HG02610 (cell line): ENCODE measurements around the gene RNF212.
"Not testable (repeated sequence)": the region's sequence is repeated elsewhere in the genome, so short reads cannot be mapped to it uniquely, and the experiment has no call there.

ENCODE experiments used
- ATAC-seq: cut with Tn5 transposase; IDR thresholded peaks from one replicate; pipeline ENCODE4 v1.9.1; 2021; ENCODE audit warnings: mild to moderate bottlenecking, moderate library complexity; ENCODE audit not compliant: unreplicated experiment

RNF212 gene

DNA sequence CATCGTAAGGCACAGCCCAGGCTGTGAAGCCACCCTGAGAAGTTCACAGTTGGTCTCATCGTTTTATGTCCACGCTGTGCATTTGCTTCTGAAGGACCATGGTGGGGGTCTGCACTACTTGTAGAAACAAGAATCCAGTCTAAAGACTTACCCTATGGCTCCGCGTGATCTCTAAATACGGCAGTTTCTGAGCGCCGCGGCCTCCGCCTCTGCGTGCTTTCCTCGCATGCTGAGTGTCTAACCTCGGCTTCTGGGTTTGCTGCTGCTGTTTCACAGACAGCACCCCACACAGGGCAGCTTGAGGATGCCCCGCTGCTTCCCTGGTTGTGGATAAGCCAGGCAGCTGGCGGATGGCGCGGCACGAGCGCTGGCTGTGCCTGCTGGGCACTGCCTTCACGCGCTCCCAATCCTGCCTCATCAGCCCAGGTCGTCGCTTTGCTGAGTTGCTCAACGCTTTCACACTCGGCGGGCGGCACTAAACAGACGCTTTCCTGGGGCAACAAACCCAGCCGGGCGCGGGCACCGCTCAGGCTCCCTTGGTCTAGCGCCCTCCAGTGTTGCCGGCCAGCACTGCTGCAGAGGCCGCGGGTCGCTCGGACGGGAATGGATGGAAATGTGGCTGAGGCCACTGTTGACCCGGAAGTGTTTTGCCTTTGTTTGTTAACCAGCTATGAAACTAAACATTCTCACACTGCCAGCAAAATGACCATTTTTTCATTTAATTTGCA is 62.7 kb downstream of the RNF212 start:
- ATAC-seq: no peak

- ATAC-seq: no peak
These were observed 63.8 kb downstream of the RNF212 start for GRCh38 chr4:1049591-1049905.

DNA sequence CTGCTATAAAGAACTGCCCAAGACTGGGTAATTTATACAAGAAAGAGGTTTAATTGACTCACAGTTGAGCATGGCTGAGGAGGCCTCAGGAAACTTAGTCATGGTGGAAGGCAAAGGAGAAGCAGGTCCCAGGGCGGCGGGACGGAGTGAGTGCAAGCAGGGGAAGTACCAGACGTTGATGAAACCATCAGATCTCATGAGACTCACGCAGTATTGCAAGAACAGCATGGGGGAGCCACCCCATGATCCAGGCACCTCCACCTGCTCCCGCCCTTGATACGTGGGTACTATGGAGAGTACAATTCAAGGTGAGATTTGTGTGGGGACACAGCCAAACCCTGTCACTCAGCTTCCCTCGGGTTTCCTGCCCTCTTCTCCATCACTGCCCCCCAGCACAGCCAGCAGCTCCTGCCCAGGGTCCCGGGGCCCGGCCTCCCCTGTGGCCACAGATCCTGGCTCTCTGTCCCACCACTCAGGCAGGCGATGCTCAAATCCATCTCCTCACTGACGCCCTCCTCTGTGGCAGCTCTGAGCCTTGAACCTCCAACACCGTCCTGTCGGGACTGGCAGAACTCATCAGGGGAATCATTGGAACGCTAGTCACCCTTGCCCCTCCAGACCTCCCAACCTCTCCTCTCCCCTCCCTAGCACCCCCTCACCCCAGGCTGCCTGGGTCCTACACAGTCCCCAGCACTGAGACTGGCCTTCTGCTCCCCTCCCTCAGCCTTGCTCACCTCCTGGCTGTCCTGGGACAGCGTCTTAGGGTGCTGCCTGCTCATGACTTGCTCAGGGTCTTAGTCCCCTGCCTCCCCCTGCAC is 64.4 kb downstream of the RNF212 start:
- no peak for ATAC-seq

DNA sequence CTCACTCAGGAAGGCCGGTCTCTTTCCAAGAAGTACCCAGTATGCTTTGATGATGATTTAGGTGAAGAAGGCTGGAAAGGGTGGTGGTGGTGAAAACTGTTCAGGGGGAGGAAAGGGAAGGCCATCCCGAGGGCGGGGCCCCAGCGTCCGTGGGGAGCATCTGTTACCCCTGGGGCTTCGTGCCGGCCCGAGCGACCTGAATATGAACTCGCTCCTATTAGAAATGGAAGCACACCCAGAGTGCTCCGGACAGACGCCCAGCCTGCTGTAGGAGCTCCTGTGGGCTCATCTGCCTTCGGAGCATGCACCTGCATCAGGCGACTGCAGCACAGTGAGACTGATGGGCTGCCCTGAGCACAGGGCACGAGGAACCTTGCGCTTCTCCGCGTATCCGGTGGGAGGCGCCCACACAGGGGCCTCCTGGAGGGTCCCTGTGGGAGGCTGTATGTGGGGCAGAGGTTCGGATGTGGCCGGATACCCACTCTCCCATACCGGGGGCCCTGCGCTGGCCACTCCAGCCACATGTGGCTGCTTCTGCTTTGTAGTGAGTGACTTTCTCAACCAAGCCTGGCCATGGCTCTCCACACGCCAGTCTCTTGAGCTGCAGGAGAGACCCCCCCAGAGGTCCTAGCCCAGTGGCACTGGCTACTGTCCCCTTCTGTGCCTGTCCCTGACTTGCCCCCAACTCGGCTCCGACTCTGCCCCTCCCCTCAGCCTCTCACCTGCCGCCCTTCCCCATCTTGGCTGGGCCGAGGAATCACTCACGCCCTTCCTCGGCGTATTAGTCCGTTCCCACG is 65.2 kb downstream of the RNF212 start:
- ATAC-seq: no peak

GRCh38 chr4:1047106-1047975 is 66.0 kb downstream of the RNF212 start:
- ATAC-seq: no peak

GRCh38 chr4:1046581-1047011 is 66.8 kb downstream of the RNF212 start:
- not testable (repeated sequence) for ATAC-seq

GRCh38 chr4:1045595-1046201 is 67.7 kb downstream of the RNF212 start:
- ATAC-seq: no peak

GRCh38 chr4:1045193-1045594 is 68.2 kb downstream of the RNF212 start:
- no peak for ATAC-seq

DNA sequence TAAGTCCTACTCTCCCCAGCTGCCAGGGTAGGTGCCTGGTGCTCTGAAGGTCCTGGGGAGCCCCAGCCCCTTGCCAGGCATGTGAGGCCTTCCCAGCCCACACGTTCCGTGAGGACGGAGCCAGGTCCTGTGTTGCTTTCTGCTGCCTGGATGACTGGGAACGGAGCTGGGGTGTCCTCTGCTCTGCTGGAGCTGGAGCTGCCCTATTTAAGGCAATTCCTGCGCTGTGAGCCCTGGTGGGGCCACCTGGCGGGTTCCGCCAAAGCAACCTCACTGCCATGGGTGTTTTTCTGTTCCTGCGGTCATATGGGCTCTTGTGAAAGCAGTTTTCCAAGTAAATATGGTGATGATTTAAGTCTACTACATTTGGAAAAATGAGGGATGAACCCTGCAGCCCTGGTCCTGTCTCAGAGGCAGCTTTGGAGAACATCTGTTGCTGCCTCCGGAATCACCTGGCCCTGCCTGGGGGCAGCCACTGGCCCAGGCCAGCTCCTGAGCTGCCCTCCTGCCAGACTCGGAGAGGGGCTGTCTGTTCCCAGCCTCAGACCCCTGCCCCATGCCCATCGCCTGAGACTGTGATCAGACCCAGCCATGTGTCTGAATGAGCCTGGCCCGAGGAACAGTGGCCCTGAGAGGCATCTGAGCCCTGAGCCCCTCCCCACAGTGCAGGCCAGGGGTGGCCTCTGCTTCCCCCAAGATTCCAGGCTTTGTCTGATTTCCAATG is 68.7 kb downstream of the RNF212 start:
- ATAC-seq: no peak

DNA sequence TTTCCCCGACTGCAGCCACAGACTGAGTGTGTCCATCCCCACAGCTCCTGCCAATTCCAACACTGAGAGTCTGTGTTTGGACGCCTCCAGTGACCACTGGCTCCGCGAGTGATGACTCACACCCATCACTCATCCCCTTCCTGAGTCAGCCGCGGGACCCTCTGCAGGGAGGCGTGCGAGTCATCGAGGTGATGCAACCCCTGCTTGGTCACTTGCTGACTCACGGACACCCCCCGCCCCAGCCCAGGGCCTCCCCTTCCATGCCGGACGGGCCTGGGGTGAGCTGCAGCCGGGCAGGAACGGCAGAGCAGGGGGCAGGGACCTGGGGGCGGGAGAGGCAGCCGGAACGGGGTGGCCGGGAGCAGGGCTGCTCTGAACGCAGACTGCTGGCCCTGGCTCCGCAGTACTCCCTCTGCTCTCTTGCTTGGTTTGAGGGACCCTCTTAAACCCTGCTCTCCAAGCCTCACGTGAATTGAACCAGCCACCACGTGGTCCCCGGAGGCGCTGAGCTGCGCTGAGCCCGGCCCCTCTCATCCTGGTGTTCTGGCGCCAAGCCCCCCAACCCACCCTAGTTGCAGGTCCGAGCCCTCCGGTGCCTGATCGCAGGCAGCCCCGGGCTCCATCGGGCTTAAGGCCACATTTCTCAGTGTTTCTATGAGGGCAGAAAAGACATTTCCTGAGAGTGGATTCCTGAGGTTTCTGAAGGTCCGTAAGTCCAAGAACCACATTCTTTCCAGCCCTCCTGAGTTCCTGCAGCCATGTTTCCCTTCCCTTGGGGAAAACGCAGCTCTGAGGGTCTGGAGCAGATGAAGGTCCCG is 69.5 kb downstream of the RNF212 start:
- ATAC-seq: no peak

GRCh38 chr4:1043162-1043561 is 70.2 kb downstream of the RNF212 start:
- ATAC-seq: no peak

- ATAC-seq: no peak
These were observed 70.9 kb downstream of the RNF212 start for GRCh38 chr4:1042352-1043055.

DNA sequence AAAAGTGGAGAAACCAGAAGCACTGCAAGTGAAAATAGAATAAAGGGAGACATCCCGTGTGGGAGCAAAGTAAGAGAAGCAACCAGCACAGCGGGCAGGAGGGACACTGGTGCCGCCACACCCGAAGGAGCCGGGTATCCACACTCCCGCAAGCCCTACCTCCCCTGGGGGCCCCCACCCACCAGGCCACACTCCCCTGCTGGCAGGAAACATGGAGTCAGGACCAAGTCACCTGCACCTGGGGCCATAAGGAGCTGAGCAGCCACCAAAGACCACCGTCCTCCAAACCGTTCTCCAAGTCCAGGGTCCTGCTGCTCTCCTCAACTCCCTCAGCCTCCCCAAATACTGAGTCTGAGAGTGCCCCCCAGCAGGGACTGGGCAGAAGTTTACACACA is 71.4 kb downstream of the RNF212 start:
- ATAC-seq: no peak

DNA sequence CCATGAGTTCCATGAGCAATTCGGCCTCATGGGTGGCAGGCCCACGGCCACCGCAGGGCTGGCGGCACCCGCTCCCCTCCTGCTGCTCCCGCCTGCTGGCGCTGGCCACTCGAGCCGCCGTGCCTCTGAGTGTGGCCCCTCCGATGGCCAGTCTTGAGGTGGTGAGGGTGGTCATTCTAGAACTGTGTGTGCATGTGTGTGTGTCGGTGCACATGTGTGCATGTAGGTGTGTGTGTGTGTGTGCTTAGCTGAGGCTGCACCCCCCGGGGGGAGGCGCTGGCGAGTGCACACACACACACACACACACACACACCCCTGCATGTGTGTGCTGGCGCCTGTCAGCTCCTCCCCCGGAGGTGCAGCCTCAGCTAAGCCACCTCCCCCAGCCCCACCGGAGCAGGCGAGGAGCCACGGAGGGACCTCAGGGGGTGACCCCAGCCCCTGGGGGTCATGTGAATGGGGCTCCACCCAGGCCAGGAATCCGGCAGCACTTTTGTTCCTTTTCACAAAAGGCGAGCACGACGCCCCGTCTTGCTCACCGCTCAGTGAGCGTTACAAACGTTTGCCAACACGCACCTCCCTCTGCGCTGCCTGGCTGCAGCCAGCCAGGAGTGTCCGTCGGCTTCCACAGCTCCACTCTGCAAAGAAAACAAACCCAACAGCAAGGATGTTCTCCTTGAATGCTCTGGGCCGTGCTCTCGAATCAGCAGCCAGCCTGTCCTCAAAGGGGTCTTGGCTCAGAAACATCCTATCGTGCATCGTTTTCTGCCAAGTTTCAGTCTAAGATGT is 72.0 kb downstream of the RNF212 start:
- no peak for ATAC-seq

DNA sequence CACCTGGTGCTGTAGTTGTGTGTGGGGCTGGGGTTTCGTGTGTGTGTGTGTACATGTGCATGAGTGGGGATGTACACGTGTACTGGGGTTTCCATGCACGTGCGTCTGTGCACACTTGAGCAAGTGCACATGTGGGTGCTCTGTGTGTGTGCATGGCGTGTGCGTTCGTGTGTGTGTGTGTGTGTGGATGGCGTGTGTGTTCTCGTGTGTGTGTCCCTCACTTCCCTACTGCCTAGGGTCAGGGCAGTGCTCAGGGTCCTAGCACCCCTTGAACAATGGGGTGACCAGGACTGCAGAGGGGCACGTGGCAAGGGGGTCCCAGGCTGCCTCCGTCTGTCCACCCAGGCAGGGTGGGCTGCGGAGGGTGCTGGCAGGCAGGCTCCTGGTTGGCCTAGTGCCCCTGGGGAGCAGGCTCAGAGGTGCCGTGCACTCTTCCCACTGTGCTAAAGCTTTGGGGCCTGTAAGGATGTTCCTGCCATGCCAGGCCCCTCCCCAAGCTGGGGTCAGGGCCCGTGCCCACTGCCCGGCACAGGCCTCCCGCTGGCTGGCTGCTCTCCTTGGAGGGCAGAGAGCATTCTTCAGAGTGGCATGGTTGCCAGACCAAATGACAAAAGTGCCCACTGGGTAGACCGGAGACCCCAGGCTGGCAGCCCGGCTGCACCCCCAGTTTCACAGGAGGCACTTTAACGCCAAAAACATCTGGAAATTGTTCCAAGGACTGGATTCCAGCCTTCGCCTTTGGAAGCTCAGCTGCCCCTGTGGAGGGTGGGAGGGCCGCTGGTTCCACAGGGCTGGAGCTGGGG is 72.8 kb downstream of the RNF212 start:
- no peak for ATAC-seq

GRCh38 chr4:1039493-1040343 is 73.6 kb downstream of the RNF212 start:
- ATAC-seq: no peak
